ENCODE measurements around the gene ISM2.

- TF ChIP-seq CTCF (IDR thresholded peaks at IDR 0.05) (no peak), POLR2A (IDR thresholded peaks at IDR 0.05) (peak in 1 of 2 donors; percentile 71)
Measured at GRCh38 chr14:77457522-77458248, 40.9 kb downstream of the ISM2 start, which contains the start of the genes AHSA1 and VIPAS39.
